ENCODE measurements around the gene PNPLA7. TPM values are rescaled to one million over a fixed set of nuclear protein-coding genes. Genes with fewer than 3 reads are reported as not detected.

The PNPLA7 gene
- total RNA-seq, 2 experiments from 2014 or later = 4.5 to 5.0 TPM

GRCh38 chr9:137500666-137501397, 49.4 kb downstream of the PNPLA7 start:
- Mint-ChIP-seq H3K27ac (no peak overlapping the region), H3K4me1 (peaks cover 5% of the 10 kb centered on the region), H3K4me3 (no peak overlapping the region), H3K27me3 (no peaks in the 10 kb centered on the region), H3K36me3 (ENCODE audit: low read depth) (peaks cover 10% of the 10 kb centered on the region), H3K9me3 (peaks cover 7% of the 10 kb centered on the region)
- DNase-seq = no peak
- CTCF ChIA-PET = no interaction called here
- POLR2A ChIA-PET = no interaction called here

GRCh38 chr9:137499858-137500661, 50.1 kb downstream of the PNPLA7 start:
- POLR2A ChIA-PET = no interaction called here
- Mint-ChIP-seq H3K36me3 (ENCODE audit: low read depth) (peaks cover 10% of the 10 kb centered on the region), H3K27me3 (no peaks in the 10 kb centered on the region), H3K4me3 (no peak overlapping the region), H3K4me1 (peaks cover 5% of the 10 kb centered on the region), H3K27ac (no peak overlapping the region), H3K9me3 (peaks cover 7% of the 10 kb centered on the region)
- no peak for DNase-seq
- CTCF ChIA-PET = no interaction called here

- Mint-ChIP-seq H3K27me3 (no peaks in the 10 kb centered on the region), H3K4me1 (peaks cover 6% of the 10 kb centered on the region), H3K27ac (no peak overlapping the region), H3K4me3 (no peak overlapping the region), H3K36me3 (ENCODE audit: low read depth) (peaks cover 10% of the 10 kb centered on the region), H3K9me3 (peaks cover 7% of the 10 kb centered on the region)
- ChIA-PET CTCF (no interaction called here), POLR2A (no interaction called here)
- DNase-seq = no peak
These were observed 50.8 kb downstream of the PNPLA7 start for GRCh38 chr9:137499416-137499815.

- no peak overlapping the region for H3K27ac Mint-ChIP-seq
- H3K27me3 Mint-ChIP-seq = no peaks in the 10 kb centered on the region
- CTCF ChIA-PET = no interaction called here
- peaks cover 10% of the 10 kb centered on the region for H3K36me3 Mint-ChIP-seq (ENCODE audit: low read depth)
- no peak for DNase-seq
- no peak overlapping the region for H3K4me3 Mint-ChIP-seq
- H3K9me3 Mint-ChIP-seq = peaks cover 7% of the 10 kb centered on the region
- H3K4me1 Mint-ChIP-seq = peaks cover 11% of the 10 kb centered on the region
- POLR2A ChIA-PET = no interaction called here
These were observed 51.5 kb downstream of the PNPLA7 start for GRCh38 chr9:137498720-137499150.

- peaks cover 11% of the 10 kb centered on the region for H3K4me1 Mint-ChIP-seq
- POLR2A ChIA-PET = no interaction called here
- H3K27ac Mint-ChIP-seq = no peak overlapping the region
- CTCF ChIA-PET = no interaction called here
- no peak for DNase-seq
- H3K36me3 Mint-ChIP-seq (ENCODE audit: low read depth) = peaks cover 10% of the 10 kb centered on the region
- H3K4me3 Mint-ChIP-seq = no peak overlapping the region
- peaks cover 7% of the 10 kb centered on the region for H3K9me3 Mint-ChIP-seq
- H3K27me3 Mint-ChIP-seq = no peaks in the 10 kb centered on the region
These were observed 52.1 kb downstream of the PNPLA7 start for GRCh38 chr9:137497921-137498719.

- Mint-ChIP-seq H3K4me3 (no peak overlapping the region), H3K27me3 (no peaks in the 10 kb centered on the region), H3K4me1 (peaks cover 11% of the 10 kb centered on the region), H3K9me3 (peaks cover 4% of the 10 kb centered on the region), H3K36me3 (ENCODE audit: low read depth) (peaks cover 4% of the 10 kb centered on the region), H3K27ac (no peak overlapping the region)
- ChIA-PET CTCF (interaction anchor here (0.7 kb wide), 1 partner anchor 23 kb away, joined by 3 read pairs; no protein-coding TSS in a partner anchor), POLR2A (no interaction called here)
- DNase-seq = no peak
These were observed 53.4 kb downstream of the PNPLA7 start for GRCh38 chr9:137496601-137497375.

GRCh38 chr9:137494550-137495351, 55.5 kb downstream of the PNPLA7 start:
- ChIA-PET CTCF (no interaction called here), POLR2A (no interaction called here)
- H3K27ac Mint-ChIP-seq = no peak overlapping the region

GRCh38 chr9:137494104-137494544, 56.1 kb downstream of the PNPLA7 start:
- no peak overlapping the region for H3K4me3 Mint-ChIP-seq
- no peaks in the 10 kb centered on the region for H3K36me3 Mint-ChIP-seq (ENCODE audit: low read depth)
- no peak overlapping the region for H3K27ac Mint-ChIP-seq
- ChIA-PET CTCF (no interaction called here), POLR2A (no interaction called here)
- no peak for DNase-seq
- no peaks in the 10 kb centered on the region for H3K27me3 Mint-ChIP-seq
- no peaks in the 10 kb centered on the region for H3K9me3 Mint-ChIP-seq
- peaks cover 13% of the 10 kb centered on the region for H3K4me1 Mint-ChIP-seq

More at GRCh38 chr9:137494550-137495351, 55.5 kb downstream of the PNPLA7 start:
- peaks cover 13% of the 10 kb centered on the region for H3K4me1 Mint-ChIP-seq
- no peaks in the 10 kb centered on the region for H3K36me3 Mint-ChIP-seq (ENCODE audit: low read depth)
- H3K27me3 Mint-ChIP-seq = no peaks in the 10 kb centered on the region
- DNase-seq = no peak
- no peaks in the 10 kb centered on the region for H3K9me3 Mint-ChIP-seq
- H3K4me3 Mint-ChIP-seq = no peak overlapping the region

- H3K27ac Mint-ChIP-seq = no peak overlapping the region
- CTCF ChIA-PET = no interaction called here
- no peaks in the 10 kb centered on the region for H3K36me3 Mint-ChIP-seq (ENCODE audit: low read depth)
- H3K4me3 Mint-ChIP-seq = no peak overlapping the region
- no peaks in the 10 kb centered on the region for H3K9me3 Mint-ChIP-seq
- H3K27me3 Mint-ChIP-seq = no peaks in the 10 kb centered on the region
- peaks cover 13% of the 10 kb centered on the region for H3K4me1 Mint-ChIP-seq
- DNase-seq = no peak
- POLR2A ChIA-PET = no interaction called here
These were observed 56.7 kb downstream of the PNPLA7 start for GRCh38 chr9:137493364-137494103.

GRCh38 chr9:137492464-137493363, 57.5 kb downstream of the PNPLA7 start:
- Mint-ChIP-seq H3K27ac (no peak overlapping the region), H3K4me3 (no peak overlapping the region), H3K36me3 (ENCODE audit: low read depth) (no peaks in the 10 kb centered on the region), H3K27me3 (no peaks in the 10 kb centered on the region), H3K4me1 (peaks cover 13% of the 10 kb centered on the region), H3K9me3 (no peaks in the 10 kb centered on the region)
- no peak for DNase-seq
- ChIA-PET CTCF (no interaction called here), POLR2A (no interaction called here)

Measured in activated CD4-positive, alpha-beta memory T cell treated with anti-CD3 and anti-CD28 coated beads, Interleukin-2, amount 10 ng/mL, durations not matched to agents 7 days and 5 days (primary cell).